IPS DF 4.7 (cell line): ENCODE results near the gene OR1J1.

Experiments
- DNase-seq: peaks from one replicate; pipeline ENCODE4 v3.0.0-alpha.2; 2013; ENCODE audit warnings: low spot score; ENCODE audit errors: extremely low read depth

Gene OR1J1

DNA sequence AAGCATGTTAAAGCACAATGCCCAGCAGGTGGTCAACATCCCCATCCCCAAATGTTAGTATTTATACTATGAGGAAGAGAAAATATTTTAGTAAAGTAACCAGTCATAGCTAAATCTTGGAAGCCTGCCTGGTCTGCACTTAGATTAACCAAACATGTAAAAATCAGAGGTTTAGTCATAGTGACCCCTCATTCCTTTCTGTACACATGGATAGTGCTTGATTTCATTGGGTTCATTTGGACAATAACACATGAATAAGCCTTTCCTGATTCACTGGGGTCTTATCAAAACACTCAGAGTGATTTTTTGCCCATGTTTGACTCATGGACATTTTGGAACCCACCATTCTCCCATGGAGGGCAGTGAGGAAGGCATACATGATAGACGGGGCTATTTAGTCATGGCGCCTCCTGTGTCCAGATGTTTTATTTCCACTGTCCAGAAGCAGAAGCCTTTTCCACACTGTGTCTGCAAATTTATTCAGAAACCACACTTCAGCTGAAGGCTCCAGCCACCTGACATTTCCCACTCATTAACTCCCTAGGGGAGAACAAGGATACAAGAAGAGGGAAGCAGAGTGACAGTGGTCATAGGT, 32.5 kb downstream of the OR1J1 start:
- DNase-seq, result no peak

DNA sequence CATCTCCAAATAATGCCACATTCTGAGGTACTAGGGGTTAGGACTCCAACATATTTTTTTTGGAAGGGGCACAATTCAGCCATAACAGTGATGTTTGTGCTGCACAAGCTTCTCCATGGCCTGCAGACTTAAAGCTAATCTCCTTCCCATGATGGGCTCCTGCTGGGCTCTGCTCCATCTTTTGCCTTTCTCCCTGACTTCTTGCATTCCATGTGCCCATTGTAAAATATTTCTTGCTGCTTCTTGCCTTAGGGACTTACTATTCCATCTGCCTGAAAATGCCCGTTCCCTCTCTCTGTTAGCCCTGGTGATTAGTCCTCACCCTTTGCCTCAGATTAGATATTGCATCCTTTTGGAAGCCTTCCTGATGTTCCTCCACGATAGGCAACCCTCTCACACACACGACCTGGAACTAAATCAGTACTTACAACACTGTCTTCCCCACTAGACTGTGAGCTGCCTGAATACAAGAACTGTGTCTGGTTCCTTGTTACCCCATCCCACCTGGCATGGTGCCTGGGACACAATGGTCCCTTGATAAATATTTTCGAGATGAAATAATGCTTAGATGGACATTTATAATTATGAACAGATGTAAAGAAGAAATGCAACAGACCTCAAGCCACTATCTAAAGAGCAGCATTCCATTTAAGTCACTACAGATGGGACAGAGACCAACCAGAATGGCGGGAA, 33.5 kb downstream of the OR1J1 start:
- no peak for DNase-seq

DNA sequence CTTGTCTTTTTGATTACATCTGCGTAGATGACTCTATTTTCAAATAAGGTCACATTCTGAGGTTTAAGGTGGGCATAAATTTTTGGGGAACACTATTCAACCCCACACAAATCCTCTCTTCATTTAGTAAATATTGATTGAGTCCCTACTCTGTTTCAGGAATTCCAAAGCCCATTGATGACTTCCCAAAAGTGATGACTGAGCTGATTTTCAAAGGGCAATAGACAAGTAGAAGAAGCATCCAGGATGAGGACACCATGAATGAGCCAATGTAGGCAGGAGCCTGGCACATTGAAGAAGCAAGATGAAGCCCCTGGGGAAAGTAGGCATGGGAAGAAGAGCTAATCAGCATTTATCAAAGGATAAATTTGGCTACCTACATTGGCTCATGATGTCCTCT, 35.2 kb downstream of the OR1J1 start:
- DNase-seq, result no peak
